GM23338 (cell line): ENCODE results near the gene OBSCN. TPM values are rescaled to one million over a fixed set of nuclear protein-coding genes. Genes with fewer than 3 reads are reported as not detected.

ENCODE experiments used
- ATAC-seq: fragments of 200-7000 bp; cut with Tn5 transposase; 3 replicates; pipeline ENCODE4 v1.9.1; 2020
- DNase-seq: peaks from one replicate; pipeline ENCODE4 v3.0.0-alpha.2; 2015; ENCODE audit warnings: low spot score
- H2AFZ ChIP-seq: fragments of 200-600 bp; sonication (generic); 2 replicates; pipeline ENCODE4 v1.8.0; 2016; ENCODE audit warnings: antibody characterized with exemption, mild to moderate bottlenecking, moderate library complexity
- H3F3A ChIP-seq: fragments of 200-600 bp; sonication (generic); replicated peaks from 2 replicates; pipeline ENCODE4 v1.8.0; 2017; ENCODE audit warnings: antibody characterized with exemption, mixed run types, low read depth
- H3K27ac ChIP-seq: fragments of 200-600 bp; sonication (generic); 2 replicates; pipeline ENCODE4 v1.6.1; 2016; ENCODE audit warnings: low read depth
- H3K27me3 ChIP-seq: fragments of 200-600 bp; sonication (generic); 2 replicates; pipeline ENCODE4 v1.8.0; 2016; ENCODE audit warnings: mild to moderate bottlenecking, mixed run types, moderate library complexity; ENCODE audit not compliant: insufficient read depth
- H3K36me3 ChIP-seq: fragments of 200-600 bp; sonication (generic); 2 replicates; pipeline ENCODE4 v1.8.0; 2016; ENCODE audit warnings: mild to moderate bottlenecking; ENCODE audit not compliant: insufficient read depth
- H3K4me1 ChIP-seq: fragments of 200-600 bp; sonication (generic); 2 replicates; pipeline ENCODE4 v1.8.0; 2016; ENCODE audit warnings: mild to moderate bottlenecking, moderate library complexity; ENCODE audit not compliant: insufficient read depth
- H3K4me2 ChIP-seq: fragments of 200-600 bp; sonication (generic); 2 replicates; pipeline ENCODE4 v1.7.1; 2017; ENCODE audit warnings: mixed run types
- H3K4me3 ChIP-seq: fragments of 200-600 bp; sonication (generic); 2 replicates; pipeline ENCODE4 v1.6.1; 2016; ENCODE audit warnings: mixed run types
- H3K79me2 ChIP-seq: fragments of 200-600 bp; sonication (generic); replicated peaks from 2 replicates; pipeline ENCODE4 v1.8.0; 2017; ENCODE audit warnings: mild to moderate bottlenecking; ENCODE audit not compliant: insufficient read depth
- H3K9me2 ChIP-seq: fragments of 200-600 bp; sonication (generic); 2 replicates; pipeline ENCODE4 v1.8.0; 2017; ENCODE audit not compliant: insufficient read depth
- H4K20me1 ChIP-seq: fragments of 200-600 bp; sonication (generic); replicated peaks from 2 replicates; pipeline ENCODE4 v1.8.0; 2017; ENCODE audit warnings: mild to moderate bottlenecking; ENCODE audit not compliant: insufficient read depth
- H3K27ac Mint-ChIP-seq: 2 replicates; pipeline ENCODE4 v1.8.0; 2020; ENCODE audit warnings: inconsistent platforms, mild to moderate bottlenecking, moderate library complexity, mixed read lengths
- H3K27me3 Mint-ChIP-seq: 3 replicates; pipeline ENCODE4 v1.8.0; 2022; ENCODE audit warnings: low read depth, mild to moderate bottlenecking, moderate library complexity, mixed read lengths, inconsistent platforms; ENCODE audit not compliant: insufficient read depth, poor library complexity
- H3K36me3 Mint-ChIP-seq: 3 replicates; pipeline ENCODE4 v1.8.0; 2021; ENCODE audit warnings: low read depth, mild to moderate bottlenecking, inconsistent platforms, moderate library complexity, mixed read lengths
- H3K4me1 Mint-ChIP-seq: 3 replicates; pipeline ENCODE4 v1.8.0; 2020; ENCODE audit warnings: mild to moderate bottlenecking, inconsistent platforms, mixed read lengths
- H3K4me3 Mint-ChIP-seq: 3 replicates; pipeline ENCODE4 v1.8.0; 2021; ENCODE audit warnings: moderate library complexity, mild to moderate bottlenecking, inconsistent platforms, mixed read lengths
- H3K9me3 Mint-ChIP-seq: 3 replicates; pipeline ENCODE4 v1.8.0; 2020; ENCODE audit warnings: moderate library complexity, mild to moderate bottlenecking, inconsistent platforms, mixed read lengths
- CREB1 ChIP-seq: fragments of 250-450 bp; sonication (Bioruptor Pico); IDR thresholded peaks from 2 replicates; pipeline ENCODE4 v1.5.0; 2020; ENCODE audit warnings: low read depth, mild to moderate bottlenecking, moderate library complexity
- EZH2phosphoT487 ChIP-seq: fragments of 200-600 bp; sonication (generic); IDR thresholded peaks from one replicate; pipeline ENCODE4 v1.8.1; 2018; ENCODE audit warnings: antibody characterized with exemption; ENCODE audit not compliant: unreplicated experiment
- JUNB ChIP-seq: IDR thresholded peaks from one replicate; pipeline ENCODE4 v1.6.1; 2016; ENCODE audit warnings: antibody characterized with exemption; ENCODE audit not compliant: unreplicated experiment
- NANOG ChIP-seq: IDR thresholded peaks from 2 replicates; pipeline ENCODE4 v1.6.1; 2016; ENCODE audit warnings: antibody characterized with exemption, borderline replicate concordance
- STAT1 ChIP-seq: IDR thresholded peaks from one replicate; pipeline ENCODE4 v1.6.1; 2016; ENCODE audit warnings: antibody characterized with exemption; ENCODE audit not compliant: unreplicated experiment
- ZNF114 ChIP-seq: fragments of 250-450 bp; sonication (Bioruptor Pico); IDR thresholded peaks from 2 replicates; pipeline ENCODE4 v1.5.0; 2020; ENCODE audit warnings: mild to moderate bottlenecking, moderate library complexity
- polyA plus RNA-seq: library from polyadenylated mRNA; unstranded; fragments of >200 nt; fragmentation: Nextera tagmentation; extraction: Ambion mirVana; gene quantifications from 2 replicates; pipeline ENCODE4 v1.2.1, GENCODE V29; 2016
- total RNA-seq: library from RNA; depleted of rRNA; stranded (reverse); fragments of >200 nt; shearing (Covaris generic); gene quantifications from 2 replicates; pipeline ENCODE4 v1.2.3, GENCODE V29; 2014
- TF ChIP-seq, protein P1 (sequence below): fragments of 250-450 bp; sonication (Bioruptor Pico); IDR thresholded peaks from 2 replicates; pipeline ENCODE4 v1.5.0; 2020; ENCODE audit warnings: mild to moderate bottlenecking, moderate library complexity
- TF ChIP-seq, protein P2 (sequence below), 2 experiments: fragments of 200-600 bp in 1 of 2; sonication (generic) in 1 of 2; conservative IDR thresholded peaks; 2 replicates each; pipeline versions ENCODE4 v1.5.1 to v1.6.1; 2016 to 2017; ENCODE audit warnings: antibody characterized with exemption in 2 of 2, low read depth in 2 of 2, mild to moderate bottlenecking in 2 of 2, moderate library complexity in 1 of 2

OBSCN gene
- total and polyA plus RNA-seq, 2 experiments from 2014 or later: 8.4 to 38.5 TPM

DNA sequence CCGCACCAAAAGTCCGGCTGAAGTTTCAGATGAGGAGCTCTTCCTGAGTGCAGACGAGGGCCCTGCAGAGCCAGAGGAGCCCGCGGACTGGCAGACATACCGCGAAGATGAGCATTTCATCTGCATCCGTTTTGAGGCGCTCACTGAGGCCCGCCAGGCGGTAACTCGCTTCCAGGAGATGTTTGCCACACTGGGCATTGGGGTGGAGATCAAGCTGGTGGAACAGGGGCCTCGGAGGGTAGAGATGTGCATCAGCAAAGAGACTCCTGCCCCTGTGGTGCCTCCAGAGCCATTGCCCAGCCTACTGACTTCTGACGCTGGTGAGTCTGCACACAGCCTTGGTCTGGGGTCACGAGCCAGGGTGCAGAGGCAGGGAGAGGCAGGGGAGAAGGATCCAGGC, 114.1 kb downstream of the OBSCN start (continued):
- TF ChIP-seq, protein P1, sequence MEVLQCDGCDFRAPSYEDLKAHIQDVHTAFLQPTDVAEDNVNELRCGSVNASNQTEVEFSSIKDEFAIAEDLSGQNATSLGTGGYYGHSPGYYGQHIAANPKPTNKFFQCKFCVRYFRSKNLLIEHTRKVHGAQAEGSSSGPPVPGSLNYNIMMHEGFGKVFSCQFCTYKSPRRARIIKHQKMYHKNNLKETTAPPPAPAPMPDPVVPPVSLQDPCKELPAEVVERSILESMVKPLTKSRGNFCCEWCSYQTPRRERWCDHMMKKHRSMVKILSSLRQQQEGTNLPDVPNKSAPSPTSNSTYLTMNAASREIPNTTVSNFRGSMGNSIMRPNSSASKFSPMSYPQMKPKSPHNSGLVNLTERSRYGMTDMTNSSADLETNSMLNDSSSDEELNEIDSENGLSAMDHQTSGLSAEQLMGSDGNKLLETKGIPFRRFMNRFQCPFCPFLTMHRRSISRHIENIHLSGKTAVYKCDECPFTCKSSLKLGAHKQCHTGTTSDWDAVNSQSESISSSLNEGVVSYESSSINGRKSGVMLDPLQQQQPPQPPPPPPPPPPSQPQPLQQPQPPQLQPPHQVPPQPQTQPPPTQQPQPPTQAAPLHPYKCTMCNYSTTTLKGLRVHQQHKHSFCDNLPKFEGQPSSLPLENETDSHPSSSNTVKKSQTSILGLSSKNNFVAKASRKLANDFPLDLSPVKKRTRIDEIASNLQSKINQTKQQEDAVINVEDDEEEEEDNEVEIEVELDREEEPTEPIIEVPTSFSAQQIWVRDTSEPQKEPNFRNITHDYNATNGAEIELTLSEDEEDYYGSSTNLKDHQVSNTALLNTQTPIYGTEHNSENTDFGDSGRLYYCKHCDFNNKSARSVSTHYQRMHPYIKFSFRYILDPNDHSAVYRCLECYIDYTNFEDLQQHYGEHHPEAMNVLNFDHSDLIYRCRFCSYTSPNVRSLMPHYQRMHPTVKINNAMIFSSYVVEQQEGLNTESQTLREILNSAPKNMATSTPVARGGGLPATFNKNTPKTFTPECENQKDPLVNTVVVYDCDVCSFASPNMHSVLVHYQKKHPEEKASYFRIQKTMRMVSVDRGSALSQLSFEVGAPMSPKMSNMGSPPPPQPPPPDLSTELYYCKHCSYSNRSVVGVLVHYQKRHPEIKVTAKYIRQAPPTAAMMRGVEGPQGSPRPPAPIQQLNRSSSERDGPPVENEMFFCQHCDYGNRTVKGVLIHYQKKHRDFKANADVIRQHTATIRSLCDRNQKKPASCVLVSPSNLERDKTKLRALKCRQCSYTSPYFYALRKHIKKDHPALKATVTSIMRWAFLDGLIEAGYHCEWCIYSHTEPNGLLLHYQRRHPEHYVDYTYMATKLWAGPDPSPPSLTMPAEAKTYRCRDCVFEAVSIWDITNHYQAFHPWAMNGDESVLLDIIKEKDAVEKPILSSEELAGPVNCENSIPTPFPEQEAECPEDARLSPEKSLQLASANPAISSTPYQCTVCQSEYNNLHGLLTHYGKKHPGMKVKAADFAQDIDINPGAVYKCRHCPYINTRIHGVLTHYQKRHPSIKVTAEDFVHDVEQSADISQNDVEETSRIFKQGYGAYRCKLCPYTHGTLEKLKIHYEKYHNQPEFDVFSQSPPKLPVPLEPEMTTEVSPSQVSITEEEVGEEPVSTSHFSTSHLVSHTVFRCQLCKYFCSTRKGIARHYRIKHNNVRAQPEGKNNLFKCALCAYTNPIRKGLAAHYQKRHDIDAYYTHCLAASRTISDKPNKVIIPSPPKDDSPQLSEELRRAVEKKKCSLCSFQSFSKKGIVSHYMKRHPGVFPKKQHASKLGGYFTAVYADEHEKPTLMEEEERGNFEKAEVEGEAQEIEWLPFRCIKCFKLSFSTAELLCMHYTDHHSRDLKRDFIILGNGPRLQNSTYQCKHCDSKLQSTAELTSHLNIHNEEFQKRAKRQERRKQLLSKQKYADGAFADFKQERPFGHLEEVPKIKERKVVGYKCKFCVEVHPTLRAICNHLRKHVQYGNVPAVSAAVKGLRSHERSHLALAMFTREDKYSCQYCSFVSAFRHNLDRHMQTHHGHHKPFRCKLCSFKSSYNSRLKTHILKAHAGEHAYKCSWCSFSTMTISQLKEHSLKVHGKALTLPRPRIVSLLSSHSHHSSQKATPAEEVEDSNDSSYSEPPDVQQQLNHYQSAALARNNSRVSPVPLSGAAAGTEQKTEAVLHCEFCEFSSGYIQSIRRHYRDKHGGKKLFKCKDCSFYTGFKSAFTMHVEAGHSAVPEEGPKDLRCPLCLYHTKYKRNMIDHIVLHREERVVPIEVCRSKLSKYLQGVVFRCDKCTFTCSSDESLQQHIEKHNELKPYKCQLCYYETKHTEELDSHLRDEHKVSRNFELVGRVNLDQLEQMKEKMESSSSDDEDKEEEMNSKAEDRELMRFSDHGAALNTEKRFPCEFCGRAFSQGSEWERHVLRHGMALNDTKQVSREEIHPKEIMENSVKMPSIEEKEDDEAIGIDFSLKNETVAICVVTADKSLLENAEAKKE (CRISPR knock-in tag): no peak
- TF ChIP-seq, protein P2, sequence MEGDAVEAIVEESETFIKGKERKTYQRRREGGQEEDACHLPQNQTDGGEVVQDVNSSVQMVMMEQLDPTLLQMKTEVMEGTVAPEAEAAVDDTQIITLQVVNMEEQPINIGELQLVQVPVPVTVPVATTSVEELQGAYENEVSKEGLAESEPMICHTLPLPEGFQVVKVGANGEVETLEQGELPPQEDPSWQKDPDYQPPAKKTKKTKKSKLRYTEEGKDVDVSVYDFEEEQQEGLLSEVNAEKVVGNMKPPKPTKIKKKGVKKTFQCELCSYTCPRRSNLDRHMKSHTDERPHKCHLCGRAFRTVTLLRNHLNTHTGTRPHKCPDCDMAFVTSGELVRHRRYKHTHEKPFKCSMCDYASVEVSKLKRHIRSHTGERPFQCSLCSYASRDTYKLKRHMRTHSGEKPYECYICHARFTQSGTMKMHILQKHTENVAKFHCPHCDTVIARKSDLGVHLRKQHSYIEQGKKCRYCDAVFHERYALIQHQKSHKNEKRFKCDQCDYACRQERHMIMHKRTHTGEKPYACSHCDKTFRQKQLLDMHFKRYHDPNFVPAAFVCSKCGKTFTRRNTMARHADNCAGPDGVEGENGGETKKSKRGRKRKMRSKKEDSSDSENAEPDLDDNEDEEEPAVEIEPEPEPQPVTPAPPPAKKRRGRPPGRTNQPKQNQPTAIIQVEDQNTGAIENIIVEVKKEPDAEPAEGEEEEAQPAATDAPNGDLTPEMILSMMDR (conservative IDR thresholded peaks at IDR 0.05; ENCODE audit: low read depth in 2 of 2): no peak

DNA sequence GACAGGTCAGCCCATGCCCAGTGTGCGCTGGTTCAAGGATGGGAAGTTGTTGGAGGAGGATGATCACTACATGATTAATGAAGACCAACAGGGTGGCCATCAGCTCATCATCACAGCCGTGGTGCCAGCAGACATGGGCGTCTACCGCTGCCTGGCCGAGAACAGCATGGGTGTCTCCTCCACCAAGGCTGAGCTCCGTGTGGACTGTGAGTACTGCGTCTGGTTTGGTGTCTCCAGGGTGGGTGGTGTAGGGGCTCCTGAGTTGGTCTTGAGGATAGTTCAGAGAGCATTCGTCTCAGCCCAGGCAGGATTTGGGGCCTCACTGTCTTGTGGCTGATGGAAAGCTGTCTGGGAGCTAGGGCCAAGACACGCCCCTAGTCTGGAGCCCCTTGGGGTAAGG, 115.6 kb downstream of the OBSCN start:
- DNase-seq (no peak), ATAC-seq (no peak)
- Histone ChIP-seq H4K20me1 (no peaks in the 10 kb centered on the region), H3K27ac (no peak overlapping the region), H3K79me2 (no peaks in the 10 kb centered on the region), H3F3A (no peaks in the 10 kb centered on the region), H3K27me3 (no peaks in the 10 kb centered on the region), H3K4me1 (no peaks in the 10 kb centered on the region), H3K4me3 (no peak overlapping the region), H2AFZ (no peak overlapping the region), H3K9me2 (peaks cover 15% of the 10 kb centered on the region), H3K4me2 (no peak overlapping the region), H3K36me3 (no peaks in the 10 kb centered on the region; the same call in 1 of the 2 replicates)
- peaks cover 18% of the 10 kb centered on the region; the same call in 2 of the 3 replicates for H3K36me3 Mint-ChIP-seq
- no peak overlapping the region for H3K27ac Mint-ChIP-seq
- no peaks in the 10 kb centered on the region for H3K27me3 Mint-ChIP-seq
- H3K4me3 Mint-ChIP-seq: no peak overlapping the region
- H3K4me1 Mint-ChIP-seq: peaks cover 8% of the 10 kb centered on the region
- no peak for TF ChIP-seq ZNF114 (CRISPR knock-in tag)
- no peak for TF ChIP-seq STAT1
- no peak for TF ChIP-seq NANOG
- TF ChIP-seq, protein P2 (conservative IDR thresholded peaks at IDR 0.05; ENCODE audit: low read depth in 2 of 2): no peak
- no peak for TF ChIP-seq EZH2phosphoT487
- no peak for TF ChIP-seq JUNB
- no peak for TF ChIP-seq CREB1 (CRISPR knock-in tag)
- H3K9me3 Mint-ChIP-seq: no peaks in the 10 kb centered on the region
